Measurements from ENCODE around the gene PLAGL2.
"Not testable (repeated sequence)": the region's sequence is repeated elsewhere in the genome, so short reads cannot be mapped to it uniquely, and the experiment has no call there.

PLAGL2 gene

GRCh38 chr20:32204205-32205109, 3.1 kb downstream of the PLAGL2 start:
- ATAC-seq = peak; percentile 75
- peak; percentile 77 for DNase-seq

- peak; percentile 32 for DNase-seq
- peak; percentile 47 for ATAC-seq
Observed at GRCh38 chr20:32203356-32204204, 4.0 kb downstream of the PLAGL2 start.

GRCh38 chr20:32201977-32202363, 5.6 kb downstream of the PLAGL2 start:
- ATAC-seq = no peak
- no peak for DNase-seq

- no peak for ATAC-seq
- no peak for DNase-seq
Observed at GRCh38 chr20:32201296-32201976, 6.1 kb downstream of the PLAGL2 start.

GRCh38 chr20:32199006-32199405, 8.5 kb downstream of the PLAGL2 start:
- ATAC-seq (no peak), DNase-seq (no peak)

GRCh38 chr20:32197136-32197535, 10.4 kb downstream of the PLAGL2 start:
- DNase-seq, ATAC-seq: not testable (repeated sequence)

GRCh38 chr20:32196613-32197012, 10.9 kb downstream of the PLAGL2 start:
- DNase-seq, ATAC-seq: not testable (repeated sequence)

GRCh38 chr20:32195581-32195980, 12.0 kb downstream of the PLAGL2 start:
- ATAC-seq (no peak), DNase-seq (no peak)

- ATAC-seq (no peak), DNase-seq (no peak)
Observed at GRCh38 chr20:32193996-32194395, 13.5 kb downstream of the PLAGL2 start.

GRCh38 chr20:32193336-32193735, 14.2 kb downstream of the PLAGL2 start:
- ATAC-seq, DNase-seq: not testable (repeated sequence)

GRCh38 chr20:32192698-32193097, 14.8 kb downstream of the PLAGL2 start:
- DNase-seq = no peak
- no peak for ATAC-seq

- ATAC-seq = no peak
- no peak for DNase-seq
Observed at GRCh38 chr20:32191873-32192272, 15.7 kb downstream of the PLAGL2 start.

GRCh38 chr20:32191422-32191821, 16.1 kb downstream of the PLAGL2 start:
- DNase-seq = no peak
- ATAC-seq = peak; percentile 3

GRCh38 chr20:32190616-32191415, 16.7 kb downstream of the PLAGL2 start:
- no peak for ATAC-seq
- DNase-seq = no peak

- peak; percentile 72 for ATAC-seq
- peak; percentile 74 for DNase-seq
Observed at GRCh38 chr20:32189691-32190615, 17.6 kb downstream of the PLAGL2 start.

GRCh38 chr20:32189123-32189410, 18.5 kb downstream of the PLAGL2 start:
- ATAC-seq = no peak

GRCh38 chr20:32188376-32189122, 19.0 kb downstream of the PLAGL2 start:
- no peak for ATAC-seq
- no peak for DNase-seq

More at GRCh38 chr20:32189123-32189410, 18.5 kb downstream of the PLAGL2 start:
- no peak for DNase-seq

GRCh38 chr20:32186506-32186905, 21.0 kb downstream of the PLAGL2 start:
- ATAC-seq = no peak
- no peak for DNase-seq

- no peak for ATAC-seq
Observed at GRCh38 chr20:32184961-32185603, 22.5 kb downstream of the PLAGL2 start.

More at GRCh38 chr20:32184961-32185603, 22.5 kb downstream of the PLAGL2 start:
- DNase-seq = no peak

Measured in stimulated activated naive CD8-positive, alpha-beta T cell treated with anti-CD3 and anti-CD28 coated beads, Interleukin-15, Interleukin-2, amounts not matched to agents 100 U/mL and 50 U/mL, for 24 hours (primary cell).